CD4-positive, alpha-beta T cell treated with Interleukin-10 for 1 hour (primary cell): Measurements from ENCODE around the gene INPP5A.
"Not testable (repeated sequence)": the region's sequence is repeated elsewhere in the genome, so short reads cannot be mapped to it uniquely, and the experiment has no call there.

Source experiments
- DNase-seq: peaks from one replicate; pipeline ENCODE4 v3.0.0-alpha.2; 2020

INPP5A gene

DNA sequence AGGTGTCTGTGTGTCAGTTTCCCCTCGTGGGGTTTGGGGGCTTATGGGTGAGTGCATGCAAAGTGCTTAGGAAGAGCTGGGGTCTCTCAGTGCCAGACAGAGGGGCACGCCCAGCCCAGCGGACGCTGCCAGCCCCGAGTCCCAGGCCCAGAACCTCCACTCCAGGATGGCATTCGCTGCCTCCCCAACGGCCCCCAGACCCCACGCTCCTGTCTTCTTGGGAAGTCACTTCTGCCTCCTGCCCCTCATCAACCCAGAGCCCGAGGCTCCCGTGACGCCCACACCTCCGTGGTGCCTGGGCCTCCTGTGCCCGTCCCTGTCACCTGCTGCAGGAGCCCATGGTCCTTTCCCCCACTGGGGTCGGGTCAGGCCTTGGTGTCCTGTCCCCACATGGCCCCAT is 213.3 kb downstream of the INPP5A start:
- DNase-seq: no peak

DNA sequence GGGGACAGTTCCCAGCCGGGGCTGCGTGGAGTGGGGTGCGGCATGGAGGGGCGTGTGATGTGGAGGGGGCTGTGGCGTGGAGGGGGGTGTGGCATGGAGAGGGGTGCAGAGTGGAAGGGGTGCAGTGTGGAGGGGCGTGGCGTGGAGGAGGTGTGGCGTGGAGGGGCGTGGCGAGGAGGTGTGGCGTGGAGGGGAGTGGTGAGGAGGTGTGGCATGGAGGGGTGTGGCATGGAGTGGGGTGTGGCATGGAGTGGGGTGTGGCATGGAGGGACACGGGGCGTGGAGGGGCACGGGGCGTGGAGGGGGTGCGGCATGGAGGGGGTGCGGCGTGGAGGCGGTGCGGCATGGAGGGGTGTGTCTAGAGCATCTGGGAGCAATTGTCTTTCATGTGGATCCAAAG is 214.8 kb downstream of the INPP5A start:
- DNase-seq: no peak

DNA sequence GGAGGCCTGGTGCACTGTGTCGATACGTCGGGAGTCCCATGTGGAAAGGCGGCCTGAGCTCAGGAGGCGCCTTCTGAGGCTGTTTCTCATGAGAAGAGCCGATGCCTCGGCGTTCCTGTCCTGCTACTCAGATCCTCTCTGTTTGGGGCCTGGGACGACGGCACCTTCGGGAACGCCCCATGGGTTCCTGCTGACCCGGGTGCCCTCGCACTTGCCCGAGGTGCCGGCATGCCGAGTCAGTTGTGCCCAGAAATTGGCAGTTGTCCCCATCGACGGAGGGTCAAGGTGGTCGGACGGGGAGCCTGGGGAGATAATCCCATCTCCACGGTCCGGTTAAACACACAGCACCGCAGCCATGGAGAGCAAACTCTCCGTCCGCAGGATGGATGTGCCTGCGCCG is 215.4 kb downstream of the INPP5A start:
- DNase-seq: no peak

DNA sequence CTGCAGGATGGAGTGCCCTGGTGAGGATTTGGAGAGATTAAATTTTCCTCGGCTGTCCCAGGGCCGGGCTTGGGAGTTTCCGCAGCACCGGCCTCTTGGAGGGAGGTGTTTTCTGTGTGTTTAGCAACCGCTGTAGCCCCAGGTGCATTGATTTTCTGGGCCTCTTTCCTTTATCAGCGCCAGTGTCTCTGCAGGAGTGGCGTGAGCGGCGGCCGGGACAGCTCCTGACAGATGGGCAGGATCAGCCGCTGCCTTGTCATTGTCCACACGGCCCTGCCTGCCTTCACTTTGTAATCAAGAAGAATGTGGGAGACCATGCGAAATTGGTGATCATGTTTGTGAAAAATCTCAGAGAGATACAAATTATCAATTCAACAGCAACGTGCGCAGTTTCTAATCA is 216.0 kb downstream of the INPP5A start:
- no peak for DNase-seq

DNA sequence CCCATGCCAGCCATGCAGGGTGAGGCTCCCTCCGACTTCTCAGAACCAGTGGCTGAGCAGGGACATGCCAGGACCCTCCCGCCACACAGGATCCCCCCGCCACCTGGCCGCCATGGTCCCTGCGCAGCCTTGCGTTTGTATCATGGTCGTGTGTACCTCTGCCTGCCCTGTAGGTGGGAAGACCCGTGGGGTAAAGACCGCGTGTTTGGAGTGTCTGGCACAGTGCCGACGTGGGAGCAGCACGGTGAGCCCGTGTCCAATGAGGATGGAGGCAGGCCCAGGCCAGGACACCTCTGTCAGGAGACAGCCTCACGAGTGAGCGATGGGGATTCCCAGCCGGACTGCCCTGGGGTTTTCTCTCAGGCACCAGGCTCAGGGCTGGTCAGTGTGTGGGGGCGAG is 216.5 kb downstream of the INPP5A start:
- DNase-seq: no peak

DNA sequence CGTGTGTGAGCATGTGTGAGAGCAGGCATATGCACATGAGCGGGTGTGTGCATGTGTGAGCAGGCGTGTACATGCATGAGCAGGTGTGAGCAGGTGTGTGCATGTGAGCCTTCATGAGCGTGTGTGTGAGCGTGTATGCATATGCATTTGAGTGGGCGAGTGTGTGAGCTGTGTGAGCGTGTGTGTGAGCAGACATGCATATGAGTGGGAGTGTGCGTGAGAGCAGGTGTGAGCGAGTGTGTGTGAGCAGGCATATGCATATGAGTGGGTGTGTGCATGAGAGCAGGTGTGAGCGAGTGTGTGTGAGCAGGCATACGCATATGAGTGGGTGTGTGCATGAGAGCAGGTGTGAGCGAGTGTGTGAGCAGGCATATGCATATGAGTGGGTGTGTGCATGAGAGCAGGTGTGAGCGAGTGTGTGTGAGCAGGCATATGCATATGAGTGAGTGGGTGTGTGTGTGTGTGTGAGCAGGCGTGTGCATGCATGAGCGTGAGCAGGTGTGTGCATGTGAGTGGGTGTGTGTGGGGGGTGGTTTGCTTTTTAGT is 217.7 kb downstream of the INPP5A start:
- no peak for DNase-seq

DNA sequence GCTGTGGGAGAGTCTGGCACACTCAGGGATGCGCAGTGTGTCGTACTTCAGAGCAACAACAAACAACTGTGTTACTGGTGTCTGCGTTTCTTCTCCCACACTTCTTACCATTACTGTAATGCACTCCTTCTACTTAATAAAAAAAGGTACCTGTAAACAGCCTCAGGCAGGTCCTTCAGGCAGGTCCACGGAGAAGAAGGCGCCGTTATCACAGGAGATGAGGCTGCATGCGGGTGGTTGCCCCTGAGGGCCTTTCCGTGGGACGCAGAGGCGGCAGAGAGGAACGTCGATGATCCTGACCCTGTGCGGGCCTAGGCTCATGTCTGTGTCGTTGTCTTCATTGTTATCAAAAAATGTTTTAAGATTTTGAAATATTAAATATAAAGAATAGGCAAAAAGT is 219.0 kb downstream of the INPP5A start:
- DNase-seq: no peak

DNA sequence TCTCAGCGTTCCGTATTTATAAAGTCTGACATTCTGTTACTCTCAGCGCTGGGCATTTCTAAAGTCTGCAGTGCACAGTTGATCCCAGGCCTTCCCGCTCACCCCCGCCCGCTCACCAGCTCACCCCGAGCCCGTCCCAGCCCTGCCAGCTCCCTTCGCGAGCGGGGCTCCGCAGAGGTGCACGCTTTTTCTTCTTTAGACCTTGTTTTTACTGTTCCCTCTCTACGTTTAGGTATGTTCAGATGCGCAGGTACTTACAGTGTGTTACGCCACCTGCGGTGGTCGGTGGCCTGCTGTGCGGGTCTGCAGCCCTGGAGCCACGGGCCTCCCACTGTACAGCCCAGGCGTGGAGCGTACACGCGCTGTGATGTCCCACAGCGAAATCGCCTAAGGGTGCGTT is 219.6 kb downstream of the INPP5A start:
- DNase-seq: no peak

DNA sequence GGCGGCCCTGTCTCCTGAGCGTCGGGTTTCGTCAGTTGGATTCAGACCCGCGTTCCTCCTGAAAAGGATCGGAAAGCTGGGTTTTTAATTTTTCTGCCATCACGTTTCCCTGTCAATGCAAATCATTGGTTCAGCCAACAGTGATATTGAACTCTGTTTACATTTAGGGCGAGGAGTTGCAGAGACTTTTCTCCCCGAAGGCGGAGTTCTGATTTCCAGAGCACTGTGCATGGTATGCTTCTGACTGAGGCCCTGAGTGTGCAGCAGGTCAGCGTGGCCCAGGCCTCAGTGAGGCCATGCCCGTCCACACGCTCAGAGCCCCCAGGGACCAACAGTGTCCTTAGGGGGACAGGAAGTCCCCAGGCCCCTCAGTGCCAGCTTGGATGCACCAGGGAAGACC is 221.3 kb downstream of the INPP5A start:
- DNase-seq: no peak

DNA sequence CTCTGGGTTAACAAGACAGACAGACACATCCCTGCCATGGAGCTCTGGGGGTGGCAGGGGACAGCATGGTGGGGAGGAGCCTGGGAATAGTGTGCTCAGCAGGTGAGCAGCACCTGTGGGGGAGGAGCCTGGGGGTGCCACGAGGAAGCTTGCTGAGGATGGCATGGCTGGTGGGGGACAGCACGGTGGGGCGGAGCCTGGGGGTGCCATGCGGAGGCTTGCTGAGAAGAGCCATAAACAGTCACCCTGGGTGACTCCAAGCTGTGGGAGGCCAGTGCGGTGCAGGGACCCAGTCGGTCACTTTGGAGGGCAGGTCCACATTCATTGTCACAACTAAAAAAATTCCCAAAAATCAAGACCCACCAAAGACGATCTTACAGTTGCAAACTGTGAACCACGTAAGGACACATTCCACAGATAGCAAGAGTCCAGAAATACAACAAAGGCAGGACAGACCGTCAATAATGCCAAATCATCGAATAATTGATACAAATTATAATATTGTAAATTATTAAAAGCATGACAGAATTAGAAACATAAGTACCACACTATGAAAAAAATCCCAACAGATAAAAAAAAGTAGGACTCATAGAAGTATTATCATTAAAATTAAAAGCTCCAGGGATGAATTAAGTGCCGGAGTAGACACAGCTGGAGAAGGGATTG is 223.9 kb downstream of the INPP5A start:
- DNase-seq: no peak

DNA sequence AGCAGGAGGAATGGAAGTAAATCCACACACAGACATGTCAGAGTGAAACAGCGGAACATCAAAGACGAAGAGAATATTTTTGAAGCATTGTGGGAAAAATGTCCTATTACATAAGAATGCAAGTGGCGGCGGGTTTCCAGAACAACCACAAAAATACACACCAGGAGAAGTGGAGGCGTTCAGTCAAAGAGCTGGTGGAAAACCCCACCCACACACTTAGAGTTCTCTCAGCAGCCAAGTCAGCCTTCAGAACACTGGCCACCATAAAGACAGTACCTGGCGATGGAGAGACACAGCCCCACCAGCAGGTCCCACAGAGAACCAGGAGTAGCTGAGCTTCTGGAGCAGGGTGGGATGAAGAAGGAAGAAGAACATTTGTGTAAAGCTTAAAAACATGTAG is 224.7 kb downstream of the INPP5A start:
- no peak for DNase-seq

DNA sequence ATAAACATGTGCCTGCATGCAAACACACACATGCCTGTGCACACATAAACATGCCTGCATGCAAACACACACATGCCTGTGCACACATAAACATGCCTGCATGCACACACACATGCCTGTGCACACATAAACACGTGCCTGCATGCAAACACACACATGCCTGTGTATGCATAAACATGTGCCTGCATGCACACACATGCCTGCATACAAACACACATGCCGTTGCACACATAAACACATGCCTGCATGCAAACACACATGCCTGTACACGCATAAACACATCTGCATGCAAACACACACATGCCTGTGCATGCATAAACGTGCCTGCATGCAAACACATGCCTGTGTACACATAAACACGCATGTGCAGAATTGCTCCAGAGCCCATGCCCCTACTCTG is 226.0 kb downstream of the INPP5A start:
- DNase-seq: no peak

DNA sequence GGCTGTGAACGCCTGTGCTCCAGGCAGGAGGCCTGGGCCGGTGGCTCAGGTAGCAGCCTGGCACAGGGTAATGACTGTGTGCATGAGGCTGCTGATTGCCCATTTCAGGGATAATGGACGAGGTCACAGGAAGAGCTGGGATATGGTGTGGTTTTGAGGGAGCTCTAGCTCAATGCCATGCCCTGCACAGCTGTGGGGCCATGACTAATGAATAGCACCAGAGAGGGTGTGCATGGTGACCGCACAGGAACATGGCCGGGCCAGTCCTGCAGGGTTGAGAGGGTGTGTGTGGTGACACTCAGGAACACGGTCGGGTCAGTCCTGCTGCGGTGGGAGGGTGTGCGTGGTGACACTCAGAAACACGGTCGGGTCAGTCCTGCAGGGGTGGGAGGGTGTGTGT is 226.5 kb downstream of the INPP5A start:
- no peak for DNase-seq

DNA sequence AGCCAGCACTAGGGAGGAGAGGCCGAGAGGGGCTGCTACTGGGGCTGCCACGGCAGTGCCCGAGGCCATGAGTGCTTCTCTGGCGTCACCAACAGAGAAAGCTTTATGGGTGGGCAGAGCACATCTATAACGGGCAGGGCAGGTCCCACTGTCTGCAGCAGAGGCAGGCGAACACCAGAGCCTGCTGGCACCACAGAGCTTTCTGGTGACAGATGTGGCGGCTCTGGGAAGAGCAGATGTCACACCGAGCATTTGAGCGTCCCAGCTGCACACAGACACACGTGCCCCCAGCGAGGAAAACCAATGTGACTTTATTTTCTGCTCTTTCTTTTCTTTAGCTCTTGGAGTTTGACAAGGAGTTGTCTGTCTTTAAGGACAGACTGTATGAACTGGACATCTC is 227.8 kb downstream of the INPP5A start:
- no peak for DNase-seq

DNA sequence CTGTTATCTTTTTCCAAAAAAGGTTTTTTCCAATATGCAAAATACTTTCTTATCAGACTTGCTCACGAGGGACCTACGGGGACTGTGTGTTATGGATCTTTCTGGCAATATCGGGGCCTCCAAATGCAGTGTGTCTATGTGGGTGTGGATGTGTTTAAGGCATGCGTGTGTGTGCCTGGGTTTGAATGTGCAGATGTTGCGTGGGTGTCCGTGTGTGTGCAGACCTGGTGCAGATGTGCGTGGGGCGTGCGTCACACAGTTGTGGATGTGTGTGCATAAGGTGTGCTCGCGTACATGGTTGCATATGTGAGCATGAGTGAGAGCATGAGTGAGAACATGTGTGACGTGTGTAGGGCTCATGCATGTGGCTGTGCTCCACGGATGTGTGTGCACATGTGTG is 228.7 kb downstream of the INPP5A start:
- no peak for DNase-seq

DNA sequence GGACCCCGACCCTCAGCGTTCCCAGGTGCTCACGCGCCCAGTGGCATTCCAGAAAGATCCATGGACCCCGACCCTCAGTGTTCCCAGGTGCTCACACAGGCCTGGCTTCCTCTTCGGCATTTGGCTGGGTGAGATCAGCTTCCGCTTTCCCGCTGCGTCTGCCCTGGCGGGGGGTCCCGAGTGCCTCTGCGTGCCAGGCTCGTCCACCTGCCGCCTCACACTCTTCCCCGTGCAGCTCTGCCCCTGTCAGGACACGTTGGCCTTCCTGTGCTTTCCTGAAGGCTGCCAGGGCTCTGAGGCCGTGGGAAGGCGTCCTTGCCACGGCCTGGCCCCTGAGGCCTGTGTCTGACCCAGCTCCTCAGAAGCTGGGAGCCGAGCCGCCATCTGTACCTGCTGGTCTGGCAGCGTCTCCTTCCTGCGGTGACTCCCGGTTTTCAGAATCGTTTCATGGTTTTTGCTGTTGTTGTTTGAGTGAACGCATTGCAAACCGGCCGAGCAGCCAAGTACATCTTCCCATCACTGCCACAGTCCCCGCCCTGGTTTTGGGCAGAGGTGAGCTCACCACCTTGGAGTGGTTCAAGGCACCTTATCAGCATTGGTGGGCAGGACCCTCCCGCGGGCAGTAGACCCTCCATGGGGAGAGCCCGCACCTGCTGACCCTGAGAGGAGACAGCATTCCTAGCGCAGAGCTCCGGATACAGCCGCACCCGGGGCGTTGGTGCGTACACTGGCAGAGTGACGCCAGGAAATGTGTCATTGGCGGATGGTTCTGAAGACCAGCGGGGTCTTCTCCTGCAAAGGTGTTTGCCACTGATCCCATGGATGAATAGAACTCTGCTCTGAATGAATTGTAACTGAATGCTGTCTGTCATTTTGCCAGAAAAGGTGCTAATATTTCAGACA is 231.0 kb downstream of the INPP5A start:
- DNase-seq: no peak

DNA sequence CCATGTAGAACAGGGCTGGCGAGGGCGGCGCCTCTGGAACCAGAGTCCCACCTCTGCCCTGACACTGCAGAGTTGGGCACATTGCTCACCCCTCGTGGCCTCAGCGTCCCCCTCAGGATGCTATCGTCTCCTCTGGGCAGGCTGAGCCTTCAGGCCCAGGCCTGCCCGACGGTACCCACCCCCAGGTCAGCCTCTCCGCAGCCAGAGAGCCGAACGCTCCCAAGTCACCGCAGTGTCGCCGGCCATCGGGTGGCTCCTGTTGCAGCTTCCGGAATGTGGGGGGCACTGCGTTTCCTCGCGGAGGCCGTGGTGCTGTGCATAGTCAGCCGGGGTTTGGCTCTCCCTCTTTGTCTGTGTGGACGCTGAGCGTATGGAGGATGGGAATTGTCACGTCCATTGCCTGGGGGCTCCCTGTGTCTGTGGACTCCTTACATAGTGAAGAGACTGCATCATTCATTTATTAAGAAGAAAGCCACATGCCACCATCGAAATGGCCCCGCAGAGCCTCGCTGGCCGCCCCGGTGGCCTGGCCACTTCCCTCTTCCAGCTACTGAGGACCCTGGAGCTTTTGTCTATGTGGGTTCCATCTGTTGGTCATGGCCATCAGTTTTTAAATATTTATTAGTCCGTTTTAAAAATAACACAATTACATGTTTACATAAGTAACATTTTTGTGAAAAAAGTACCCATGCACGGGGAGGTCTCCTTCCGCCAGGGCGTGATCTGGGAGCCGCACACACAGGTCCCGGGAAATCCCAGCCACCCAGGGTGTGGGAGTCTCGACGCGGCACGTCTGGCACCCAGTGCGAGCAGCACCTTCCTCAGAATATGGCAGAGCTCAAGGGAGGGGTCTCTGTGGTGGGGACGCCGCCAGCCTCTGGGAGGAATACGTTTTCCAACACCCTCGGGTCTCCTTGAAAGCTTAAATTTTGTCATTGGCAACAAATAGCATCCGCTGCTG is 232.8 kb downstream of the INPP5A start:
- no peak for DNase-seq

DNA sequence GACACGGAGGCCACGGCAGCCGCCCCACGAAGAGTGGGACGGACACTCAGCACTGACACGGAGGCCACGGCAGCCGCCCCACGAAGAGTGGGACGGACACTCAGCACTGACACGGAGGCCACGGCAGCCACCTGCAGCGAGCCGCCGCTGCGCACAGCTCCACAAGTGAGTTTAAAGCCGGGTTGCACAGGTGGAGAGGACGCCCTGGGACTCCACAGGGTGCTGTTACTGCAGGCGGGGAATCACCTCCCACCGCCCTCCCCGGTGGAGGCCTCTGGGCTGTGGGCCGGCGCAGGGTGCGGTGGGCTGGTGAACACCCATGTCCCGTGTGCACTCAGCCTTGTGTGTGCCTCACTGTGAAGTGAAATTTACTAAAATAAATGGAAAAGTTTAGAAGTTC is 235.2 kb downstream of the INPP5A start:
- DNase-seq: not testable (repeated sequence)

DNA sequence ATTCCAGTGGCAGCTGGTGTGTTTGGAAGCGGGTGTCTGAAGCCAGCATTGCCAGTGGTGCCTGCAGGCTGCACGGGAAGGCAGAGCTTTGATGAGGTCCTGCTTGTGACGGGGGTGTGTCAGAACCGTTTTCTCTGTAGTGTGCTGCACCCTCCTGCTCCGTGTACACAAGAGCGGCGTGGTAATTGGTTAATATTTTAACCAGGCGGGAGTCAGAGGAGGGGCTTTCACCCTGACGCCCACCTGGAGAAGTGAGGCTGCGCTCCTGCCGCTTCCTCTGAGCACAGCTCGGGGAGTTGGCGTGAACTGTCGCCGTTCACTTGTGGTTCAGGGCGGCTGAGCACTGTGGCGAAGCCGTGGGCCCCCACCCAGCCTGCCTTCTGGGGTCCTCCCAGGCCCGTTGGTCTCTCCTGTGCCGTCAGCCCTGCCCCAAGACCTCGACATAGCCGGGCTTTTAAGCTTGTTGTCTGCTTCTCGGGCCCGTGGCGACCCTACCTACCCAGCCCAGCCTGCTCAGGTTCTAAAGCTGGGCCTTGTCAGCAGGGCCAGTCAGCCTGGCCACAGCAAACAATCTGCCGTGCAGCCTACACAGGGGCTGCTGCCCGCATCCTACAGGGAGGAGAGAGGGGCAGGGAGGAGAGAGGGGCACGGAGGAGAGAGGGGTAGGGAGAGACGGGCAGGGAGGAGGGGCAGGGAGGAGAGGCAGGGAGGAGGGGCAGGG is 236.8 kb downstream of the INPP5A start:
- no peak for DNase-seq

DNA sequence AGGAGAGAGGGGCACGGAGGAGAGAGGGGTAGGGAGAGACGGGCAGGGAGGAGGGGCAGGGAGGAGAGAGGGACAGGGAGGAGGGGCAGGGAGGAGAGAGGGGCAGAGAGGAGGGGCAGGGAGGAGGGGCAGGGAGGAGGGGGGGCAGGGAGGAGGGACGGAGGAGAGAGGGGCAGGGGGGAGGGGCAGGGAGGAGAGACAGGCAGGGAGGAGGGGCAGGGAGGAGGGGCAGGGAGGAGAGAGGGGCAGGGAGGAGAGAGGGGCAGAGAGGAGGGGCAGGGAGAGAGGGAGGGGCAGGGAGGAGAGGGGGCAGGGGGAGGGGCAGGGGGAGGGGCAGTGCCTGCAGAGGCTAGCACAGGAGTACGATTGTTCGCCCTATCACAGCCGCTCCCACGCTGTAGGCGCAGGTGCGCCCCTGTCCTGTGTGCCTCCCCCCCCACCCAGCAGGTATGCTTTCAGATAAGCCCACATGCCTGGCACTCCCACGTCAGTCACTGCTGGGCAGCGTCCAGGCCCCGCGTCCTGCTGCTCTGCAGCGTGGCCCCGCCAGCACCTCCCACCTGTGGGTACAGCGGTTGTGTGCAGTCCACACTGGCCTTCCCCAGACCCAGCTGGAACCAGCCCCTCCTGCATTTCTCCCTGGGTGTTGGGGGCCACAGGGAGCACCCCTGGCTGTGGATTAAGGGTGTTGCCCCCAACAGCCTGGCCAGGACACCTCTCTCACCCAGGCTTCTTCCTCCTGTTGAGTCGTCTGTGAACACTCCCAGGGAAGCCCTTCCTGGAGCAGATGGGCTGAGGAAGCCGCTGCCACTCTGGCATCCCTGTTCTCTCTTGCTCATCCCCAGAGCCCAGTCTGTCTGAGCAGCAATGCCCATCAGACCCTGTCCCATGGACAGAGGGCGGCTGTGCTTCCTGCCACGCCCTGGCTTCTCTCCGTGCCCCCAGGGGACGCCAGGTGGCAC is 237.6 kb downstream of the INPP5A start:
- DNase-seq: no peak

DNA sequence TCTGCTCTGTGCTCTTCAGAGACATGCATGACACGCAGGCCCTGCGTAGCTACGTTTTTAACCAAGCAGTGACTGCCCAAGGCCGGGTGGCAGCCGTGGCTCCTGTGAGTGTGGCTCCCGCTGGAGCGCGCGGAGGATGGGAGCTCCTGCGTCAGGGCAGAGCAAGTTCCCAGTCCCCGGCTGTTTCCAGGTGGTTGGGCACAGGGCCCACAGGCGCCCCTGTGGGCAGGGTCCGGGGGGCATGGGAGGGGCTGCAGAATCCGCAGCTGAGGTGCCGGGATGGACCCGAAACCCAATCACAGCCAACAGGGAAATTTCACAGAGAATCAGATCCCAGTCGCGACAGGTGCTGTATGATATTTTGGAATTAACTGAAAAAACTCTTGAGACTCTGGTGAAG is 238.6 kb downstream of the INPP5A start:
- no peak for DNase-seq
